A673 (cell line): Measurements from ENCODE around the gene PILRA.

ENCODE experiments used
- EZH2 ChIP-seq: fragments of 200-600 bp; sonication (generic); IDR thresholded peaks from 2 replicates; pipeline ENCODE4 v1.6.1; 2017; ENCODE audit warnings: borderline replicate concordance, low read depth, mild to moderate bottlenecking, mixed read lengths, antibody characterized with exemption, low read length; ENCODE audit not compliant: poor library complexity, severe bottlenecking
- TF ChIP-seq, protein P1 (sequence below): fragments of 300-800, 200-600 bp; sonication (generic); conservative IDR thresholded peaks from 2 replicates; pipeline ENCODE4 v1.5.1; 2017; ENCODE audit warnings: low read depth, mild to moderate bottlenecking, antibody characterized with exemption, low read length, moderate library complexity, mixed read lengths

DNA sequence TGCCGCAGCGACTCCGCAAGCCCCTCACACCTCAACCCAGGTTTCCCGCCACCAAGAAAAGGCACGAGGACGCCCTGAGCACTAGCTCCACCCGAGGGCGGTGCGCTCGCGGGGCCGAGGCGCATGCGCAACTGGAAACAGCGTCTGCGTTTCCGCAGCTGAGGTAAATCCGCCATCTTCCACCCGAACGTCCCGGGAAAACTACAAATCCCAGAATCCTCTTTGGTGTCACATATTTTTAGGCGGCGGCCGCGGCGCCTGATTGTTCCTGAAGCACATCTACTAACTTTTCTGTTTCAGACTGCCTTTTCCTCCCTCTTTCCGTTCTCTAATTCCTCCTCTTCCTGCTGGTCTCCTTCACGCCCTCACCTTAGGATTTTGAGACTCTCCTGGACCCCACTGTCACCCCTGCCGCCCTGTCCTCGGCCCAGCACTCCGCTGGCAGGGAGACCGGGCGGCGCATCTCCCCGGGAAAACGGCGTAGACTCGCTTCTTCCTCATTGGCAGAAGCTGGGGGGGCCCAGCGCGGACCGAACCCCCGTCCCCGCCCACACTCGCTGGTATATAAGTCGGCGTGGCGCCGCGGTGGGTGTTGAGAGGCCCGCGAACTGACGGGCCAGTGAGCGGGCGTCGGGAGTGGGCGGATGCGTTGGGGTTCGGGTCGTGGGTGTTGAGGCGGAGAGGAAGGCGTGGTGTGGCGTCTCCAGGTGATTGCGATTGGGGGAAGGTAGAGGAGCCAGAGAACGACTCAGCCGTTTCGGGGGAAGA lies 55.1 kb downstream of the PILRA start, which contains the start of gene ZCWPW1:
- TF ChIP-seq, protein P1, sequence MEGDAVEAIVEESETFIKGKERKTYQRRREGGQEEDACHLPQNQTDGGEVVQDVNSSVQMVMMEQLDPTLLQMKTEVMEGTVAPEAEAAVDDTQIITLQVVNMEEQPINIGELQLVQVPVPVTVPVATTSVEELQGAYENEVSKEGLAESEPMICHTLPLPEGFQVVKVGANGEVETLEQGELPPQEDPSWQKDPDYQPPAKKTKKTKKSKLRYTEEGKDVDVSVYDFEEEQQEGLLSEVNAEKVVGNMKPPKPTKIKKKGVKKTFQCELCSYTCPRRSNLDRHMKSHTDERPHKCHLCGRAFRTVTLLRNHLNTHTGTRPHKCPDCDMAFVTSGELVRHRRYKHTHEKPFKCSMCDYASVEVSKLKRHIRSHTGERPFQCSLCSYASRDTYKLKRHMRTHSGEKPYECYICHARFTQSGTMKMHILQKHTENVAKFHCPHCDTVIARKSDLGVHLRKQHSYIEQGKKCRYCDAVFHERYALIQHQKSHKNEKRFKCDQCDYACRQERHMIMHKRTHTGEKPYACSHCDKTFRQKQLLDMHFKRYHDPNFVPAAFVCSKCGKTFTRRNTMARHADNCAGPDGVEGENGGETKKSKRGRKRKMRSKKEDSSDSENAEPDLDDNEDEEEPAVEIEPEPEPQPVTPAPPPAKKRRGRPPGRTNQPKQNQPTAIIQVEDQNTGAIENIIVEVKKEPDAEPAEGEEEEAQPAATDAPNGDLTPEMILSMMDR: no peak
- TF ChIP-seq EZH2: no peak
